Fibroblast of lung (primary cell): ENCODE data around the gene TJP2. TPM values are rescaled to one million over a fixed set of nuclear protein-coding genes. Genes with fewer than 3 reads are reported as not detected.

ENCODE experiments used
- DNase-seq, 2 donors: peaks; one replicate each; pipeline versions ENCODE4 v3.0.0 to v3.0.0-alpha.2; 2010; ENCODE audit warnings: low read depth in 2 of 2
- H2AFZ ChIP-seq: 2 replicates; pipeline ENCODE4 v1.5.1; 2012; ENCODE audit warnings: low read length, control low read depth, inconsistent platforms
- H3K27ac ChIP-seq: 2 replicates; pipeline ENCODE4 v1.5.1; 2011; ENCODE audit warnings: low read length, control low read depth; ENCODE audit not compliant: insufficient read depth
- H3K27me3 ChIP-seq: 2 replicates; pipeline ENCODE4 v1.5.1; 2011; ENCODE audit warnings: mild to moderate bottlenecking, low read length; ENCODE audit not compliant: control insufficient read depth, insufficient read depth
- H3K36me3 ChIP-seq: 2 replicates; pipeline ENCODE4 v1.5.1; 2011; ENCODE audit warnings: low read length; ENCODE audit not compliant: control insufficient read depth, insufficient read depth
- H3K4me1 ChIP-seq: 2 replicates; pipeline ENCODE4 v1.5.1; 2011; ENCODE audit warnings: low read length; ENCODE audit not compliant: control insufficient read depth, insufficient read depth; ENCODE audit errors: extremely low read depth
- H3K4me2 ChIP-seq: 2 replicates; pipeline ENCODE4 v1.5.1; 2011; ENCODE audit warnings: low read length, control low read depth; ENCODE audit not compliant: insufficient read depth; ENCODE audit errors: extremely low read depth
- H3K4me3 ChIP-seq, 4 experiments: fragments of 200-600 bp in 1 of 4; sonication (generic) in 1 of 4; replicated peaks in 1 of 4; 2 replicates each; pipeline ENCODE4 v1.5.1; 2011 to 2016; ENCODE audit warnings: low read length in 4 of 4, low read depth in 3 of 4, mild to moderate bottlenecking in 3 of 4, control low read depth in 2 of 4, inconsistent platforms in 1 of 4, mixed read lengths in 1 of 4; ENCODE audit not compliant: insufficient read depth in 1 of 4; ENCODE audit errors: control extremely low read depth in 1 of 4
- H3K79me2 ChIP-seq: 2 replicates; pipeline ENCODE4 v1.5.1; 2012; ENCODE audit warnings: mild to moderate bottlenecking, low read length, inconsistent platforms; ENCODE audit not compliant: control insufficient read depth, insufficient read depth
- H3K9ac ChIP-seq: 2 replicates; pipeline ENCODE4 v1.5.1; 2011; ENCODE audit warnings: mild to moderate bottlenecking, low read length, control low read depth; ENCODE audit not compliant: insufficient read depth
- H3K9me3 ChIP-seq: 2 replicates; pipeline ENCODE4 v1.5.1; 2012; ENCODE audit warnings: low read depth, low read length; ENCODE audit not compliant: control insufficient read depth, insufficient read depth
- H4K20me1 ChIP-seq: 2 replicates; pipeline ENCODE4 v1.5.1; 2011; ENCODE audit warnings: low read length; ENCODE audit not compliant: control insufficient read depth, insufficient read depth; ENCODE audit errors: extremely low read depth
- CTCF ChIP-seq, 2 donors: IDR thresholded peaks in 1 of 2; conservative IDR thresholded peaks in 1 of 2; 1 replicate in 1 of 2; 2 replicates in 1 of 2; pipeline ENCODE4 v1.5.1; 2011 to 2012; ENCODE audit warnings: low read length in 2 of 2, control low read depth in 1 of 2, inconsistent platforms in 1 of 2, low read depth in 1 of 2, mild to moderate bottlenecking in 1 of 2
- EZH2 ChIP-seq: IDR thresholded peaks from 2 replicates; pipeline ENCODE4 v1.5.1; 2012; ENCODE audit warnings: low read length, control low read depth, mild to moderate bottlenecking; ENCODE audit errors: missing control alignments
- polyA plus RNA-seq, 2 donors: library from polyadenylated mRNA; depleted of rRNA in 1 of 2; stranded (reverse) in 1 of 2; unstranded in 1 of 2; fragments of >200 nt; gene quantifications; 2 replicates each; pipeline ENCODE4 v1.2.1, GENCODE V29; 2011 to 2012; ENCODE audit warnings: missing spikeins in 1 of 2
- total RNA-seq: library from RNA; depleted of rRNA; stranded (reverse); fragments of >200 nt; gene quantifications from 2 replicates; pipeline ENCODE4 v1.2.1, GENCODE V29; 2014

Gene TJP2
- total and polyA plus RNA-seq, 2 donors (not counting 1 experiment from before 2014, with no cell fraction given), result 25.9 to 36.5 TPM

- no peaks in the 10 kb centered on the region for H4K20me1 ChIP-seq
- H3K36me3 ChIP-seq, result peaks cover 7% of the 10 kb centered on the region
- H3K27me3 ChIP-seq, result no peaks in the 10 kb centered on the region
- no peaks in the 10 kb centered on the region for H3K79me2 ChIP-seq
- no peak overlapping the region for H3K9ac ChIP-seq
- no peak for DNase-seq
- H3K9me3 ChIP-seq, result no peaks in the 10 kb centered on the region
- no peak overlapping the region for H2AFZ ChIP-seq
- no peak overlapping the region for H3K4me2 ChIP-seq
- no peak overlapping the region for H3K4me3 ChIP-seq
- TF ChIP-seq CTCF (conservative IDR thresholded peaks at IDR 0.05 in 1 of 2, IDR thresholded peaks at IDR 0.05 in 1 of 2; ENCODE audit: low read depth in 1 of 2, low read length in 2 of 2) (no peak), EZH2 (no peak)
- H3K4me1 ChIP-seq, result no peaks in the 10 kb centered on the region
- H3K27ac ChIP-seq, result no peak overlapping the region
Measured at GRCh38 chr9:69232135-69232534, 58.1 kb downstream of the TJP2 start.

GRCh38 chr9:69234683-69235082, 60.6 kb downstream of the TJP2 start:
- H3K9ac ChIP-seq, result no peak overlapping the region
- H2AFZ ChIP-seq, result no peak overlapping the region
- no peaks in the 10 kb centered on the region for H3K79me2 ChIP-seq
- H3K4me2 ChIP-seq, result no peak overlapping the region
- H3K9me3 ChIP-seq, result no peaks in the 10 kb centered on the region
- TF ChIP-seq CTCF (conservative IDR thresholded peaks at IDR 0.05 in 1 of 2, IDR thresholded peaks at IDR 0.05 in 1 of 2; ENCODE audit: low read depth in 1 of 2, low read length in 2 of 2) (no peak), EZH2 (no peak)
- no peak for DNase-seq
- H4K20me1 ChIP-seq, result no peaks in the 10 kb centered on the region
- no peak overlapping the region for H3K4me3 ChIP-seq
- no peak overlapping the region for H3K27ac ChIP-seq
- H3K27me3 ChIP-seq, result no peaks in the 10 kb centered on the region
- no peaks in the 10 kb centered on the region for H3K4me1 ChIP-seq
- H3K36me3 ChIP-seq, result peaks cover 5% of the 10 kb centered on the region

- Histone ChIP-seq H3K4me1 (no peaks in the 10 kb centered on the region), H3K79me2 (no peaks in the 10 kb centered on the region), H3K36me3 (peaks cover 2% of the 10 kb centered on the region), H3K9ac (no peak overlapping the region), H3K4me2 (no peak overlapping the region), H4K20me1 (no peaks in the 10 kb centered on the region), H3K9me3 (no peaks in the 10 kb centered on the region), H2AFZ (no peak overlapping the region), H3K4me3 (no peak overlapping the region), H3K27ac (no peak overlapping the region), H3K27me3 (no peaks in the 10 kb centered on the region)
- DNase-seq, result no peak
- no peak for TF ChIP-seq CTCF (conservative IDR thresholded peaks at IDR 0.05 in 1 of 2, IDR thresholded peaks at IDR 0.05 in 1 of 2; ENCODE audit: low read depth in 1 of 2, low read length in 2 of 2)
- TF ChIP-seq EZH2, result no peak
Measured at GRCh38 chr9:69236188-69236587, 62.1 kb downstream of the TJP2 start.
